ENCODE results near the gene AGAP1.

- TF ChIP-seq POLR2AphosphoS5 (IDR thresholded peaks at IDR 0.05; ENCODE audit: insufficient read depth in 1 of 2, low read depth in 1 of 2) (no peak), CTCF (IDR thresholded peaks at IDR 0.05) (no peak), POLR2A (IDR thresholded peaks at IDR 0.05) (no peak)
Observed at GRCh38 chr2:235935773-235936172, 441.9 kb downstream of the AGAP1 start.

All from vagina (tissue), 2 donors.